BE2C (cell line): ENCODE measurements around the gene SVEP1.

Experiments used
- DNase-seq: peaks from one replicate; pipeline ENCODE4 v3.0.0-alpha.2; 2020
- H3K27me3 ChIP-seq: fragments of 250-450 bp; sonication (Bioruptor Pico); 2 replicates; pipeline ENCODE4 v1.5.1; 2020; ENCODE audit warnings: mild to moderate bottlenecking
- H3K36me3 ChIP-seq: fragments of 250-450 bp; sonication (Bioruptor Pico); 2 replicates; pipeline ENCODE4 v1.5.1; 2020; ENCODE audit warnings: mild to moderate bottlenecking
- H3K4me1 ChIP-seq: fragments of 250-450 bp; sonication (Bioruptor Pico); 2 replicates; pipeline ENCODE4 v1.5.1; 2020
- H3K4me3 ChIP-seq: 2 replicates; pipeline ENCODE4 v1.5.1; 2011; ENCODE audit warnings: low read depth, low read length
- H3K9me3 ChIP-seq: fragments of 250-450 bp; sonication (Bioruptor Pico); 2 replicates; pipeline ENCODE4 v1.5.1; 2020
- TF ChIP-seq, protein P1 (sequence below): IDR thresholded peaks from 2 replicates; pipeline ENCODE4 v1.5.1; 2012; ENCODE audit warnings: mild to moderate bottlenecking, low read depth, low read length

SVEP1 gene

DNA sequence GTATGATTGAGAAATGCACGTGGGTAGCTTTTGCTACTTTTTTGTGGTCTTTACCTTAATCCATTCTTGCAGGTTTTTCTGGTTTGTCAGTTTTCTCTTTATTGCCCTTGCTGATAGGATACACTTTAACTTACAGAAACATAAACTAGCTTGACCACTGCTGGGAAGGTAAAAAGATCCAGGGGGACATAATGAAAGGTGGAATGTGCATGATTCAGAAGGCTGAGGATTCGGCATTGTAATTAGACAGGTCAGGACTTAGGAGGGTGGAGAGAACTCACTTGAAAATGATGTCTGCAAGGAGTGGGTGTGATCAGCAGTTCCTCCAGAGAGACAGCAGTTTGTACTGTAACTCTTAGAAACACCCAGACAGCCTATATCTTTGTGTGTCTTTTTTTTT lies 222.0 kb downstream of the SVEP1 start:
- TF ChIP-seq, protein P1, sequence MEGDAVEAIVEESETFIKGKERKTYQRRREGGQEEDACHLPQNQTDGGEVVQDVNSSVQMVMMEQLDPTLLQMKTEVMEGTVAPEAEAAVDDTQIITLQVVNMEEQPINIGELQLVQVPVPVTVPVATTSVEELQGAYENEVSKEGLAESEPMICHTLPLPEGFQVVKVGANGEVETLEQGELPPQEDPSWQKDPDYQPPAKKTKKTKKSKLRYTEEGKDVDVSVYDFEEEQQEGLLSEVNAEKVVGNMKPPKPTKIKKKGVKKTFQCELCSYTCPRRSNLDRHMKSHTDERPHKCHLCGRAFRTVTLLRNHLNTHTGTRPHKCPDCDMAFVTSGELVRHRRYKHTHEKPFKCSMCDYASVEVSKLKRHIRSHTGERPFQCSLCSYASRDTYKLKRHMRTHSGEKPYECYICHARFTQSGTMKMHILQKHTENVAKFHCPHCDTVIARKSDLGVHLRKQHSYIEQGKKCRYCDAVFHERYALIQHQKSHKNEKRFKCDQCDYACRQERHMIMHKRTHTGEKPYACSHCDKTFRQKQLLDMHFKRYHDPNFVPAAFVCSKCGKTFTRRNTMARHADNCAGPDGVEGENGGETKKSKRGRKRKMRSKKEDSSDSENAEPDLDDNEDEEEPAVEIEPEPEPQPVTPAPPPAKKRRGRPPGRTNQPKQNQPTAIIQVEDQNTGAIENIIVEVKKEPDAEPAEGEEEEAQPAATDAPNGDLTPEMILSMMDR, result no peak
- DNase-seq, result no peak
- Histone ChIP-seq H3K36me3 (no peaks in the 10 kb centered on the region), H3K4me1 (no peaks in the 10 kb centered on the region), H3K9me3 (no peaks in the 10 kb centered on the region), H3K27me3 (no peaks in the 10 kb centered on the region), H3K4me3 (no peak overlapping the region)

DNA sequence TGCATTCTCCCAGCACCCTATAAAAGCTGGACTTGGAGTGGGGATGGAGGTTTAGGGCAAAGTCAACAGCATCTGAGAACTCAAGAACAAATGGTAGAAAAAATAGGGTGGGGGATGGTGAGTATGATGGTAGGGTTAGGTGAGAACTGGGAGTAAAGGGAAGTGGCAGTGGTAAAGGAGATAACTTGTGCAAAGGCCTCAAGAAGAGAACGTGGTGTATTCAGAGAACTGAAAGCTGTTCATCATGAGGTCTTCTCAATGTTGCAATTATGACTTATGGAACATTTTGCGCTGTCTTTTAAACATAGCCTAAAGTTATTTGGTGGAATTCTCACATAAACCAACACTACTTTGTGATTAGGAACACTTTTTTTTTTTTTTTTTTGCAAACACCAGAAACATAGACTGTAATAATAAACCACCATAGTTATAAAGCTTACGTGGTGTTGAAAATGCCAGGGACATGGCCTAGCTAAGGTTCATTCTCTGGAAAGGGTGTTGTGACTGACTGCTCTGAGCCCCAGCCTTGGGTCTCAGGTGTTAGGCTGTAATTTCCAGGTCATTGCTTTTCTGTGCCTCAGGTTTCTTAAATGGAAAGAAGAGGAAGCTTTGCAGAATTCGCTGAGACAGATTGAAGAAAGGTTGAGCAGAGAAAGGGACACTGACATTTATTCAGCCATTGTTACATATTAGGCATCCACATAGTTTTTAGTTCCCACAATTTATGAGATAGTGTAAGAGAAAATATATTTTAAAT lies 222.7 kb downstream of the SVEP1 start:
- TF ChIP-seq, protein P1, result no peak
- H3K4me3 ChIP-seq, result no peak overlapping the region
- DNase-seq, result no peak
- H3K9me3 ChIP-seq, result no peaks in the 10 kb centered on the region
- no peaks in the 10 kb centered on the region for H3K27me3 ChIP-seq
- H3K4me1 ChIP-seq, result no peaks in the 10 kb centered on the region
- no peaks in the 10 kb centered on the region for H3K36me3 ChIP-seq

DNA sequence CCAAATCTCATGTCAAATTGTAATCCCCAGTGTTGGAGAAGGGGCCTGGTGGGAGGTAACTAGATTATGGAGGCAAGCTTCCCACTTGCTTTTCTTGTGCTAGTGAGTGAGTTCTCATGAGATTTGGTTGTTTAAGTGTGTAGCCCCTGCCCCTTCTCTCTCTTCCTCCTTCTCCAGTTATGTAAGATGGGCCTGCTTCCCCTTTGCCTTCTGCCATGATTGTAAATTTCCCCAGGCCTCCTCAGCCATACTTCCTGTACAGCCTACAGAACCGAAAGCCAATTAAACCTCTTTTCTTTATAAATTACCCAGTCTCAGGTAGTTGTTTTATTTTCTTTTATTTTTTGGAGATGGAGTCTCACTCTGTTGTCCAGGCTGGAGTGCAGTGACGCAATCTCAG lies 223.6 kb downstream of the SVEP1 start:
- Histone ChIP-seq H3K36me3 (no peaks in the 10 kb centered on the region), H3K9me3 (no peaks in the 10 kb centered on the region), H3K4me1 (no peaks in the 10 kb centered on the region), H3K27me3 (no peaks in the 10 kb centered on the region), H3K4me3 (no peak overlapping the region)
- DNase-seq, result no peak
- TF ChIP-seq, protein P1, result no peak

DNA sequence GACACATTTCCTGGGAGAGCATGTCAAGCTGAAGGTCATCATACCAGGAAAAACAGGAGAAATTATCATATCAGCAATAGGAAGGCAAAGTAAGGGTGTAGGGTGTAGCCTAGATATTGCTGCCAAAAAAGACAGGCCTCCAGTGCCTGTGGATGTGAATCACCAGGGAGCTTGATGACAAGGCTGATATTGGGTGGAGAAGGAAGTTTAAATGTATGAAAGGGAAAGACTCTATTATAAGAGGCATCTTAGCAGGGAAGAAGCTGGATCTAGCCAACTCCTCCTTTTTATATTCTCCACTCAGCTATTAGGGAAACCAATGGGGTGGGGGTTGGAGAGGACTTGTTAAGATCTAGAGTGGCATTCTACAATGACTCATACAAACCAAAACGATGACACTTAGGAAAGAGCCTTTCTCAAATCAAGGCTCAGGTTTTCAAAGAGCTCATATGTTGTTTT lies 228.5 kb downstream of the SVEP1 start:
- H3K4me1 ChIP-seq, result no peaks in the 10 kb centered on the region
- DNase-seq, result no peak
- no peak overlapping the region for H3K4me3 ChIP-seq
- no peaks in the 10 kb centered on the region for H3K27me3 ChIP-seq
- TF ChIP-seq, protein P1, result no peak
- H3K36me3 ChIP-seq, result no peaks in the 10 kb centered on the region
- no peaks in the 10 kb centered on the region for H3K9me3 ChIP-seq

DNA sequence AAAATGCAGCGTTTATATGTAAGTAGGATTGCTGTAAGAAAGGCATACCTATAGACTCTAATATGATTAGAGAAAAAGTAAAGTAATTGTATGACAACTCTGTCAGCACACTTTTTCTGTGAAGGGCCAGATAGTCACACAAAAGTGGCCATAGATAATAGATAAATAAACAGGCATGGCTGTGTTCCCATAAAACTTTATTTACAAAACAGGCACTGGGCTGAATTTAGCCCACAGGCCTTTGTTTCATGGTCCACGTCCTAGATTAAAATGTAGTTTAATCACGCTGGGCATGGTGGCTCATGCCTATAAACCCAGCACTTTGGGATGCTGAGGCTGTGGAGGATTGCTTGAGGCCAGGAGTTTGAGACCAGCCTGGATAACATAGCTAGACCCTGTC lies 233.2 kb downstream of the SVEP1 start:
- no peaks in the 10 kb centered on the region for H3K4me1 ChIP-seq
- no peaks in the 10 kb centered on the region for H3K36me3 ChIP-seq
- no peak overlapping the region for H3K4me3 ChIP-seq
- no peak for DNase-seq
- TF ChIP-seq, protein P1, result no peak
- H3K9me3 ChIP-seq, result no peaks in the 10 kb centered on the region
- no peaks in the 10 kb centered on the region for H3K27me3 ChIP-seq

DNA sequence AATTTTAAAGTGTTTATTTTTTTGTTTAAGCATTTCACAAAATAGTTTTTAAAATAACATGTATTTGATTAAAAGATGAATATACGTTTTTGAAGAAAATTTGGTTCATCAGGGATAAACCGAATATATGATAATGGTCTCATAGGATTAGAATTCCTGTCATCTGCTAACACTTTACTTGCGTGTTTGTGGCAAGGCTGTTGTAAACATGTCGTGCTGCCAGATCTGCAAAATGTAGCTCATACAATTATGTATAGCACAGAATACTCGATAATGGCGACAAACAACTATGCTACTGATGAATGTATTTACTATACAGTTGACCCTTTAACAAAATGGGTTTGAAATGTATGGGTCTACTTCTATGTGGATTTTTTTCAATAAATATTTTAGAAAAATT lies 234.7 kb downstream of the SVEP1 start:
- no peaks in the 10 kb centered on the region for H3K36me3 ChIP-seq
- DNase-seq, result no peak
- H3K9me3 ChIP-seq, result no peaks in the 10 kb centered on the region
- TF ChIP-seq, protein P1, result no peak
- no peaks in the 10 kb centered on the region for H3K27me3 ChIP-seq
- H3K4me3 ChIP-seq, result no peak overlapping the region
- no peaks in the 10 kb centered on the region for H3K4me1 ChIP-seq
